CD4-positive, alpha-beta T cell treated with Interleukin-6 at 100 ng/mL for 8 hours (primary cell): Measurements from ENCODE around the gene ATP2B2.
"Not testable (repeated sequence)": the region's sequence is repeated elsewhere in the genome, so short reads cannot be mapped to it uniquely, and the experiment has no call there.

ENCODE experiments used
- DNase-seq: peaks from one replicate; pipeline ENCODE4 v3.0.0-alpha.2; 2020; ENCODE audit warnings: mixed read lengths, low spot score

The ATP2B2 gene

GRCh38 chr3:10505050-10505790, at the start of gene ATP2B2:
TSS of gene ATP2B2 (minus strand) at chr3:10505586. CDS start at chr3:10449543, 56,043 bp downstream.
- DNase-seq, result no peak

DNA sequence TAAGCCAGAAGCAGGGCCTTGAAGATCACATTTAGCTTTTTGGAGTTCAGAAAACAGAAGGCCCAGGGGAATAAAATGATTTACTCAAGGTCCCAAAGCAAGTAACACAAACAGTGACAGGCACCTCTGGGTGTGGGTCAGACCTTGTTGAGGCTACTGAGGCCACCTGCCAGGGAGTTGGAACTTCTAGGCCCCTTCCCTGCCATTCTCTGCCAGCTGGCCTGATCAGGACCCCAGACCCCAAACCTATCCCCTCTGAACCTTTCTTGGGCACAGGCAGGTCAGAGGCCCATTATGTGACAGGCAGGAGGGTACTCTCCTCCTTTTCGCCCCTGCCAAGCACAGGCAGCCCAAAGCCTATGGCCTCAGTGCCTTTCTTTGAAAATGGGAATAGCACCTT, 49.4 kb upstream of the ATP2B2 start:
- no peak for DNase-seq

DNA sequence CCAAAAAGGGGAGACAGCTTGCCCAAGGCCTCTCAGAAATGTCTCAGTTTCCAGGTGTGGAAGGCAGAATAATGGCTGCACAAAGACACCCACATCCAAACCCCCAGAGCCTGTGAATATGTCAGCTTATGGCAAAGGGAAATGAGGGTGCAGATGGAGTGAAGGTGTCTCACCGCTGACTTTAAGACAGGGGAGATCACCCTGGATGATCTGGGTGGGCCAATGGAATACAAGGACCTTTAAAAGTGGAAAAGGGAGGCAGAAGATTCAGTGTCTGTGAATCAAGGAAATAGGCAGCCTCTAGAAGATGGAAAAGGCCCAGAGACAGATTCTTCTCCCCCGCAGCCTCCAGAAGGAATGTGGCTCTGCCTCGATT, 48.8 kb upstream of the ATP2B2 start:
- DNase-seq, result no peak

DNA sequence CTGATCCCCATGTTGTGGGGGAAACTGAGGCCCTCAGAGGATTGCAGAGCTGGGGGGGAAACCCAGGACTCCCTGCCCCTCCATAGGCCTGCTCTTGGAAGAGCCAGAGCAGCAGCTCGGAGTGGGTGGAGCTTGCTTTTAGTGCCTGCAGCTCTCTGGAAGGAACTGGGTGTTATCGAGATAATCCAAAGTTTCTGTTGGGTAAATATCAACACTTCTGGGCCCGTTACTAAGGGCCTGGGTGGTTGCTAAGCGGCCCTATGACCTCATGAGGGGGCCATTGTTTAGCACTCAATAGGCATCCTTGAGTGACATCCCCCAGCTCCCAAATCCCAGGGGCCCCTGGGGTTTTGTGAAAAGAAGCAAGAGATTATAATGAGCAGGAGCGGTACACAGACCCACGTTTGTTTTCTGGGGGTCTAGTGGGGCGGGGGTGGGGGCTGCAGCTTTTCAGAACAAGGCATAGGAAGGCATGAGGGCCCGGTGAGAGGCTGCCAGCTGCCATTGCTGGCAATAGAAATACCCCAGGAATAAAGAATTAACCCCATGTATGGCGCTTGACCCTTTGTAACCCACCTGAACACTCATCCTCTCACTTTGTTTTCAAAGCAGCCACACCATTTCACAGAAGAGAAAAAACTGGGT, 48.3 kb upstream of the ATP2B2 start:
- DNase-seq, result no peak

DNA sequence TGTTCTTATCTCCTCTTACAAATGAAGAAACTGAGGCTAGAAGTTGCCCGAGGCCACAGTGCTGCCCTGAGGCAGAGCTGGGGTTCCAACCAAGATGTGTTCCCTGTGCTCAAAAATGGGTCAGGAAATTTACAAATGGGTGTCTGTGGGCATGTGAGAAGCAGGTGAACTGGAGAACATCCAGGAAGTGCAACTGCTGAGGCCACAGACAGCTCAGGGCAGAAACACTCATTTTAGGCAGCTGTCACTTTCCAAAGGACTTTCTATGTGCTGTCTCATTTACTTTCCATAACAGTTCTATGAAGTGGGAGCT, 47.2 kb upstream of the ATP2B2 start:
- DNase-seq, result no peak

DNA sequence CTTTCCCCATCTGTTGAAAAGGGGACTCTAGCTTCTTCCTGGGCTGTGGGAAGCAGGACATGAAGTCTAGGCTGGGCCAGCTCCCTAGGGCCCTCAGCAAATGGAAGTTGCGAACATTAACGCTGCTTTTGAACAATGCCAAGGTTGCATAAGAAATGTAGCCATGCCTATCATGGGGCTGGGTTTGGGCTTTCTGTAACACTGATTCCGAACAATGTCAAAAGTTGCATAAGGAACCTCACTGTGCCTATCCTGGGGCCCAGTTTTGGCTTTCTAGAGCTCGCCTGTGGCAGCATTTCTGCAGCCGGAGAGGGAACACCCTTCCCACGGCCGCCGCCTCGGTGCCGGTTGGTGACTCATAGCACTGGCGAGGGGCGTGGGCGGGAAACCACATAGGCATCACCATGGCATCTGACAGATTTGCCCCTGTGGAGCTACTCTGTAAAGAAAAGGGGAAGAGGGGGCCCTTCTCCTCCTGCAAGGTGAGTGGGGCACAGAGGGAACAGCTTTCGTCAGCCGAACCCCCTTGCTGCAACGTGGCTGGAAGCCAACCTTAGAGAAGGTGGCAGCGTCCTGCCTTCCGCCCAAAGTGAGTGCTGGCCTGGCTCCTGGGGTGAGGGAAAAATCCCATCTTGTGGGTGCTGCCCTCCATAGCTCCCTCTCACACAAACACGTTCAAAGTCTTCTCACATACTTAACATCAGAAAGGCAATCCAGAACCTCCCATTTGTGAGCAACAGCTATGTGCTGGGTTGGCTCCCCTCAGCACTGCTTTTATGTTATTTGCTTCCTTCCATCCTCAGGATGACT, 46.6 kb upstream of the ATP2B2 start:
- peak; percentile 68 for DNase-seq

DNA sequence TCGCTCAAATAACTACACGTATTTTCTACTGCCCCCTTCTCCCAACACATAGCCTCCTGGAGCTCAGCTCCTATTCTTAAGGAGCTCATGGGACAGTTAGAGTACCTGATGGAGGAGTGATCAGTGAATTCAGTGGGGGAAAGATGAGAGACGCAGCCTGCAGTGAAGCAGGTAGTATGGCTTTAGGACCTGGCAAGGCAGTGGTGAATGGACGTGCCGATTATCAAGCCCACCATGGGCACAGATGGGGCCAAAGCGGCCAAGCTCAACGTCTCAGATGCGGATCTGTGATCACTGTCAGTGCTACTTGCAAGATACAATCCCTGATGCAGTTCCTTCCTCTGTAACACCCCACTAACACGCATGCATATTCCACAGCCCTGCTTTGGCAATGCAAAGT, 45.8 kb upstream of the ATP2B2 start:
- no peak for DNase-seq

- no peak for DNase-seq
These were observed 45.3 kb upstream of the ATP2B2 start for GRCh38 chr3:10550705-10551104.

DNA sequence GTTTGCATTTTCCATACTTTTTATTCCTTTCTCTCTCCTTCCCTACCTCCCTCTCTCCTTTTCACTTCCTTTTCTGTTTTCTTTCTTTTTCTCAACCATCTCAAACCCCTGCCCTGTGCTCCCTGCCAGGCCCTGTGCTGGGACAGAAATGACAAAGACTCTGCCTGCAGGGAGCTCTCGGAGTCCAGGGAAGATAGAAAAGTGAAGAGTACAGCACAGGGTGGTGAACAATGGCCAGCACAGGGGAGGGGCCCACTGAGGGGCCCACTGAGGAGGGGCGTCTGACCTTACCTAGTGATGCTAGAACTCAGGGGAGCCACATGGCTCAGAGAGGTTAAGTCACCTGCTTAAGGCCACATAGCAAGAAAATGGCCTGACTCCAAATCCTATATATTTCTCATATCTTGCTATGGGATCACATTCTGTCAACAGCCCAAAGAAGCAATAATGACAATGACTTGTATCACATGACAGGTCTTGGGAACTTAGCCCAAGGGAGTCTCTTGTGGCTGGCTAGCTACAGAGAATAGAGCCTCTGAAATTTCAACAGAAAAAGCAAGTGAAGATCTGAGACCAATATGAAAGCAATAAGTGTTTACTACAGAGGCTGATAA, 44.3 kb upstream of the ATP2B2 start:
- DNase-seq, result no peak

GRCh38 chr3:10548992-10549391, 43.6 kb upstream of the ATP2B2 start:
- peak; percentile 33 for DNase-seq

DNA sequence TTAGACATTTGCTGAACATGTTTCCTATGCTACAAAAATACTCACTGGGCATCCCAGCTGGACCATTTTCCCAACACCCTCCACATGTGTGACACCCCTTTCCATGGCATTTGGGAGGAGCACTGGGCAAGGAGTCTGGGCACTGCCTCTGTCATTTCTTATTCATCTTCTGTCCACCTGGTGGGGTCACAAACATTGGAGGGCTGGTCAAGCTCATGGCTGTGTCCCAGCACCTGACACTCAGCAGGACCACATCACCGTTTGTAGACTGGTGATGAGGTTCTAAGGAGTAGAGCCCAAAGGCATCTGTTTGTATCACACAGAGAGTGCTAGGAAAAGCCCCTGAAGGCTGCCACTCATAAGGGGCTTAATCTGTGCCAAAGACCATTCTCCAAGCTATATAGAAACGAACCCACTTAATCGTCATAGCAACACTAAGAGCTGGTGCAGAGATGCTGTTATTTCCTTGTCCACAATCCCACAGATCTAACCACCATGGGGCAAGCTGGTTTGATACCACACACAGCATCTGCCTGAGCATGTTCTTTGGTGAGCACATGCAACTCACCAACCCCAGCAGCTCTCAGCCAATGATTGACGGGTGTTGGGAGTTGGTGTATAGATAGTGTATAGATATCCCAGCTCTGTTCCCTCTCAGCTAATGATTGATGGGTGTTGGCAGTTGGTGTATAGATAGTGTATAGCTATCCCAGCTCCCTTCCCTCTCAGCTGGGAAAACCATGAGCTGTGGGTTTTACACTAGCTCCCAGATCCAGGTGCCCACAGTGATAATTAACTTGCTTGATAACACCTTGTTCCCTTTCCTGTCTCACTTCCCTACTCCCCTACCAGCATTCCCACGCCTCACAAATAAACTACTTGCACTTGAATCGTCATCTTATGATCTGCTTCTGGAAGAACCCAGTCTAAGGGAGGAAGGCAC, 42.7 kb upstream of the ATP2B2 start:
- no peak for DNase-seq

GRCh38 chr3:10547413-10547812, 42.0 kb upstream of the ATP2B2 start:
- no peak for DNase-seq

- no peak for DNase-seq
These were observed 41.5 kb upstream of the ATP2B2 start for GRCh38 chr3:10546820-10547263.

DNA sequence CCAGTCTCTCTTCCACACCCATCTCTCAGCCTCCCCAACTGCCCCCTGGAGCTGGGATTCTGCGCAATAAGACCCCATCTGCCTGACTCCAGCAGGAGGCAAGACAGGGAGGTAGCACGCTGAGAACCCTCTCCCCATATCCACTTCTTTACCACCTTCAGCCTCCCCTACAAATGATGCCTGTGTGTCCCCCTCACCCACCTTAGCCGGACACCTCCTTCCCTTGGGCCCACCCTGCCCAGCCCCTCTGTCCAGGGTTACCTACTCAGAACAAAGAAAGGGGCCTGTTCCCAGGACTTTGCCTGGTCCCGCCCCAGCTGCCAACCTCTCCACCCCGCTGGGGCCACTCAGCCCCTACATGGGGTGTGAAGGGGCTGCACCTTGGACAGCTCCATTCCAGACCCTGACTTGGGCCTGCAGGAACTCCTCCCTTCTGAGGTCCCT, 40.8 kb upstream of the ATP2B2 start:
- no peak for DNase-seq

- no peak for DNase-seq
These were observed 37.1 kb upstream of the ATP2B2 start for GRCh38 chr3:10542518-10542917.

DNA sequence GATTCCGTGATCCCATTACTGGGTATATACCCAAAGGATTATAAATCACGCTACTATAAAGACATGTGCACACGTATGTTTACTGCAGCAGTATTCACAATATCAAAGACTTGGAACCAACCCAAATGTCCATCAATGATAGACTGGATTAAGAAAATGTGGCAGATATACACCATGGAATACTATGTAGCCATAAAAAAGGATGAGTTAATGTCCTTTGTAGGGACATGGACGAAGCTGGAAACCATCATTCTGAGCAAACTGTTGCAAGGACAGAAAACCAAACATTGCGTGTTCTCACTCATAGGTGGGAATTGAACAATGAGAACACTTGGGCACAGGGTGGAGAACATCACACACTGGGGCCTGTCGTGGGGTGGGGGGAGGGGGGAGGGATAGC, 35.0 kb upstream of the ATP2B2 start:
- not testable (repeated sequence) for DNase-seq

DNA sequence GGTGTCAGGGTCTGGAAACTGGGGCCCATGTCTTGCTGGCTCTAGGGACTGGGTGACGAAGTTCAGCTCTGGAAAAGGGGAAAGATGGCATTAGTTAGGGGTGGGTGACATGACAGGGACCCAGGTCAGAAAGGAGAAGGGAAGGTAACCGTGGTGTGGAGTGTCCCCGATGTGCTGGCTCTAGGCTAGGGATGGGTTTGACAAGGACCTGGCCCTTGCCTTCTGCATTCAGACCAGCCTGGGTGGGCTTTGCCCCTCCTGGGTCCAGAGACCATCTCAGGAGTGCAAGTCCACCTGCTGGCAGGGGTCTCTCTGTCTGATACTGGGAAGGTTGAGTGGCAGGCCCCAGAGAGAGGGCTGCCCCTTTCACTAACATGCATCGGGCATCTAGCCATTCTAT, 28.7 kb upstream of the ATP2B2 start:
- no peak for DNase-seq

DNA sequence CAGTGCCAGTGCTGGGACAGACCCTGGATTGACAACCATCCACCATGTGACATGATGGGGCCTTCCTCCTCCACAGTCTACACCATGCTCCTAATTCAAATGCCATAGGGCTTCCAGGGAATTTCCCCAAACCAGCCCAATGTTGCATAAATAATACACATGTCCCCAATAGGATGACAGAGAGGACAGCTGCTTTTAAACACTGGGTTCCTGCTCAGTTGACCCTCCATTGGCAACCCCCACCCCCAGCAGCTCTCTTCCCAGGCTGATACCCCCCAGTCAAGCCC, 28.3 kb upstream of the ATP2B2 start:
- DNase-seq, result no peak

- DNase-seq, result no peak
These were observed 27.8 kb upstream of the ATP2B2 start for GRCh38 chr3:10532939-10533736.

DNA sequence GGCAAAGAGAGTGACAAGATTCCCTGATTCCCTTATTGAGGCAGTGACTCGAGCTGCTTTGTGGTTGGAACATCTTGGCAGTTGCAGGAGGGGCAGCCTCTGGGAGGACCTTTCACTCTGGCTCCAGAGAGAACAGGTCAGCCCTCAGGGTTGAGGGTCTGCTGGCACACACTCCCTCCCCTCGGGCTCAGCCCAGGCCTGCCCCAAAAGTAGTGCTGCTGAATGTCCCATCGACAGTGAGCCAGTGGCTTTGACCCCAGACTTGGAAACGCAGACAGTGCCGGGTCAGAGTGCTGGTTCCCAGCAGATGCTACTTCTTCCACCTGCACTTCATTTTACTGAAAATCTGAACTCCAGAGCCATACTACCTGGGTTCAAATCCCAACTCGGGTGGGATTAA, 25.6 kb upstream of the ATP2B2 start:
- DNase-seq, result no peak

DNA sequence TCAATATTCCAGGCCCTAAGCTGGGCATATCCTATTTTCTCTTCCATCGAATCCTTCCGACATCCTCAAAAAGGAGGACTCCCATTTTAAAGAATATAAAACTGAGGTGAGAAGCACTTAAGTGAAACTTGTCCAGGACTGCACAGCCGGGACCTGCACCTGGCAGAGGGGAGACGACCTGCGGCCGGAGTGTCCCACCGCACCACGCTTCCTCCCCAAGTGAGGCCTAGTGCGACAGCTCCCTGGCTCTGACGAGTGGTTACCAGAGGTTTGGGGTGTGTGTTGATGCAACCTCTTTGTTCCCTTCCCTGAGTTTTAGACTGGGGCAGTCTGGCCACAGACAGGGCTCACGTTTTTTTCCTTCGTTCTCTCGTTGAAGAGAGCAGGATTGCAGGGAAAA, 24.9 kb upstream of the ATP2B2 start:
- no peak for DNase-seq
